Hepatocyte (in vitro differentiated cells): ENCODE measurements around the gene KRTAP5-5. TPM values are rescaled to one million over a fixed set of nuclear protein-coding genes. Genes with fewer than 3 reads are reported as not detected.

ENCODE experiments used
- DNase-seq: peaks from one replicate; pipeline ENCODE4 v3.0.0-alpha.2; 2016; ENCODE audit warnings: low spot score
- H2AFZ ChIP-seq: fragments of 200-600 bp; sonication (generic); 2 replicates; pipeline ENCODE4 v1.6.0; 2016; ENCODE audit warnings: antibody characterized with exemption, mild to moderate bottlenecking
- H3K27ac ChIP-seq: fragments of 200-600 bp; sonication (generic); 2 replicates; pipeline ENCODE4 v1.5.1; 2016; ENCODE audit warnings: mild to moderate bottlenecking
- H3K27me3 ChIP-seq: fragments of 200-600 bp; sonication (generic); 2 replicates; pipeline ENCODE4 v1.6.1; 2016
- H3K36me3 ChIP-seq: fragments of 200-600 bp; sonication (generic); replicated peaks from 2 replicates; pipeline ENCODE4 v1.5.1; 2016; ENCODE audit warnings: low read depth; ENCODE audit not compliant: insufficient read depth
- H3K4me1 ChIP-seq: fragments of 200-600 bp; sonication (generic); 2 replicates; pipeline ENCODE4 v1.5.1; 2016; ENCODE audit warnings: mild to moderate bottlenecking, moderate library complexity; ENCODE audit not compliant: insufficient read depth
- H3K4me2 ChIP-seq: fragments of 200-600 bp; sonication (generic); 2 replicates; pipeline ENCODE4 v1.6.0; 2016
- H3K4me3 ChIP-seq: fragments of 200-600 bp; sonication (generic); 2 replicates; pipeline ENCODE4 v1.5.1; 2016; ENCODE audit warnings: mild to moderate bottlenecking
- H3K79me2 ChIP-seq: fragments of 200-600 bp; sonication (generic); 2 replicates; pipeline ENCODE4 v1.6.0; 2017; ENCODE audit warnings: mild to moderate bottlenecking
- H3K9me2 ChIP-seq: fragments of 200-600 bp; sonication (generic); replicated peaks from 2 replicates; pipeline ENCODE4 v1.6.0; 2017; ENCODE audit warnings: mild to moderate bottlenecking; ENCODE audit not compliant: insufficient read depth
- H3K9me3 ChIP-seq: fragments of 200-600 bp; sonication (generic); 2 replicates; pipeline ENCODE4 v1.5.1; 2016; ENCODE audit warnings: low read depth, mild to moderate bottlenecking
- H4K20me1 ChIP-seq: fragments of 200-600 bp; sonication (generic); 2 replicates; pipeline ENCODE4 v1.6.0; 2016; ENCODE audit warnings: mild to moderate bottlenecking; ENCODE audit not compliant: insufficient read depth, poor library complexity, severe bottlenecking
- EZH2 ChIP-seq: fragments of 200-600 bp; sonication (generic); IDR thresholded peaks from 2 replicates; pipeline ENCODE4 v1.6.1; 2016; ENCODE audit warnings: antibody characterized with exemption, mild to moderate bottlenecking, borderline replicate concordance
- EZH2phosphoT487 ChIP-seq: fragments of 200-600 bp; sonication (generic); IDR thresholded peaks from one replicate; pipeline ENCODE4 v1.6.1; 2018; ENCODE audit warnings: antibody characterized with exemption, mild to moderate bottlenecking, low read depth, moderate library complexity; ENCODE audit not compliant: unreplicated experiment, severe bottlenecking
- WGBS: methylation state at CpG from one replicate; pipeline ENCODE4 v1.1.6; 2016; ENCODE audit warnings: low lambda C conversion rate; ENCODE audit errors: missing lambda C conversion rate; 5-methylcytosine and 5-hydroxymethylcytosine counted together
- polyA plus RNA-seq: library from polyadenylated mRNA; unstranded; fragments of >200 nt; fragmentation: Nextera tagmentation; extraction: Ambion mirVana; gene quantifications from 2 replicates; pipeline ENCODE4 v1.2.1, GENCODE V29; 2016
- total RNA-seq: library from RNA; depleted of rRNA; stranded (reverse); fragments of >200 nt; gene quantifications from 2 replicates; pipeline ENCODE4 v1.2.3, GENCODE V29; 2014
- TF ChIP-seq, protein P1 (sequence below): fragments of 200-600 bp; sonication (generic); IDR thresholded peaks from 2 replicates; pipeline ENCODE4 v1.5.1; 2016; ENCODE audit warnings: antibody characterized with exemption, mild to moderate bottlenecking; ENCODE audit not compliant: poor library complexity

Gene KRTAP5-5
- total and polyA plus RNA-seq, 2 experiments from 2014 or later, result 0.54 TPM; not detected in 1

DNA sequence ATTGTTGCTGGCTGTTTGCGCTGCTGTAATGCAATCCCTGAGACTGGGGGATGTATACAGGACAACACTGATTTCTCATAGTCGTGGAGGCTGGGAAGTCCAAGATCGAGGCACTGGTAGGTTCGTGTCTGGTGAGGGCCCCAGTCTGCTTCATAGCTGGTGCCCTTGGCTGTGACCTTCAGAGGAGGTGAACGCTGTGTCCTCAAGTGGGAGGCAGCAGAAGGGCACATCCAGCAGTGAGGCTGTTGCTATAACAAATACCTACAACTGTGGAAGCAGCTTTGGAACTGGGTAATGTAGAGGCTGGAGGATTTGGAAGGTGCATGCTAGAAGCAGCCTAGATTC is 21.3 kb downstream of the KRTAP5-5 start:
- H3K9me2 ChIP-seq, result no peaks in the 10 kb centered on the region
- 86% methylated on average over 5 of the region's 5 CpGs for WGBS

DNA sequence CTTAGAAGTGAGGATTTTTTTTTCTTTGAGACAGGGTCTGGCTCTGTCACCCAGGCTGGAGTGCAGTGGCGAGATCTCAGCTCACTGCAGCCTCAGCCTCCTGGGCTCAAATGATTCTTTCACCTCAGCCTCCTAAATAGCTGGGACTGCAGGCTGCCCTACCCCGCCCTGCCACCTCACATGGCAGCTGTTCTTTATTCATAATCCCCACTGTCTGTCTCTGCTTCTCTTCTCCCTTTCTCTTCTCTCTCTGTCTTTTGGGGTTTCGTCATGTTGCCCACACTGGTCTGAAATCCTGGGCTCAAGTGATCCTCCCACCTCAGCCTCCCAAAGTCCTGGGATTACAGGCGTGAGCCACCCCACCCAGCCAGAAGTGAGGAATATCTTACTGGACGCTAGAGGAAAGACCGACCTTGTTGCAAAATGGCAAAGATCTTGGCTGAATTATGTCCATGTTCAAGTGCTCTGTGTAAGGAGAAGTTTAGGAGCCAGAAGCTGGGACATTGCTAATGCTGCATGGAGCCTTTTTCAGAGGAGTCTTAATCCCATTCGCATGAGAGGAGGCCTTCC is 21.9 kb downstream of the KRTAP5-5 start:
- WGBS, result 76% methylated on average over 7 of the region's 7 CpGs
- no peak for DNase-seq
- no peak overlapping the region for H3K4me3 ChIP-seq
- H3K4me1 ChIP-seq, result peaks cover 43% of the 10 kb centered on the region
- H3K4me2 ChIP-seq, result no peak overlapping the region
- no peak overlapping the region for H2AFZ ChIP-seq
- H3K27ac ChIP-seq, result no peak overlapping the region
- no peaks in the 10 kb centered on the region for H3K9me2 ChIP-seq
- TF ChIP-seq EZH2, result no peak
- TF ChIP-seq, protein P1, sequence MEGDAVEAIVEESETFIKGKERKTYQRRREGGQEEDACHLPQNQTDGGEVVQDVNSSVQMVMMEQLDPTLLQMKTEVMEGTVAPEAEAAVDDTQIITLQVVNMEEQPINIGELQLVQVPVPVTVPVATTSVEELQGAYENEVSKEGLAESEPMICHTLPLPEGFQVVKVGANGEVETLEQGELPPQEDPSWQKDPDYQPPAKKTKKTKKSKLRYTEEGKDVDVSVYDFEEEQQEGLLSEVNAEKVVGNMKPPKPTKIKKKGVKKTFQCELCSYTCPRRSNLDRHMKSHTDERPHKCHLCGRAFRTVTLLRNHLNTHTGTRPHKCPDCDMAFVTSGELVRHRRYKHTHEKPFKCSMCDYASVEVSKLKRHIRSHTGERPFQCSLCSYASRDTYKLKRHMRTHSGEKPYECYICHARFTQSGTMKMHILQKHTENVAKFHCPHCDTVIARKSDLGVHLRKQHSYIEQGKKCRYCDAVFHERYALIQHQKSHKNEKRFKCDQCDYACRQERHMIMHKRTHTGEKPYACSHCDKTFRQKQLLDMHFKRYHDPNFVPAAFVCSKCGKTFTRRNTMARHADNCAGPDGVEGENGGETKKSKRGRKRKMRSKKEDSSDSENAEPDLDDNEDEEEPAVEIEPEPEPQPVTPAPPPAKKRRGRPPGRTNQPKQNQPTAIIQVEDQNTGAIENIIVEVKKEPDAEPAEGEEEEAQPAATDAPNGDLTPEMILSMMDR, result no peak
- TF ChIP-seq EZH2phosphoT487, result no peak
- no peaks in the 10 kb centered on the region for H3K9me3 ChIP-seq
- no peaks in the 10 kb centered on the region for H3K27me3 ChIP-seq
- H3K79me2 ChIP-seq, result no peaks in the 10 kb centered on the region
- no peaks in the 10 kb centered on the region for H3K36me3 ChIP-seq
- no peaks in the 10 kb centered on the region for H4K20me1 ChIP-seq

More for the DNA sequence above, 21.3 kb downstream of the KRTAP5-5 start:
- no peak for DNase-seq
- H3K4me3 ChIP-seq, result no peak overlapping the region
- H2AFZ ChIP-seq, result no peak overlapping the region
- TF ChIP-seq EZH2phosphoT487, result no peak
- TF ChIP-seq EZH2, result no peak
- TF ChIP-seq, protein P1, result no peak
- no peaks in the 10 kb centered on the region for H3K9me3 ChIP-seq
- peaks cover 39% of the 10 kb centered on the region for H3K4me1 ChIP-seq
- no peaks in the 10 kb centered on the region for H3K36me3 ChIP-seq
- no peaks in the 10 kb centered on the region for H3K27me3 ChIP-seq
- no peak overlapping the region for H3K4me2 ChIP-seq
- H3K27ac ChIP-seq, result no peak overlapping the region
- H4K20me1 ChIP-seq, result no peaks in the 10 kb centered on the region
- H3K79me2 ChIP-seq, result no peaks in the 10 kb centered on the region

DNA sequence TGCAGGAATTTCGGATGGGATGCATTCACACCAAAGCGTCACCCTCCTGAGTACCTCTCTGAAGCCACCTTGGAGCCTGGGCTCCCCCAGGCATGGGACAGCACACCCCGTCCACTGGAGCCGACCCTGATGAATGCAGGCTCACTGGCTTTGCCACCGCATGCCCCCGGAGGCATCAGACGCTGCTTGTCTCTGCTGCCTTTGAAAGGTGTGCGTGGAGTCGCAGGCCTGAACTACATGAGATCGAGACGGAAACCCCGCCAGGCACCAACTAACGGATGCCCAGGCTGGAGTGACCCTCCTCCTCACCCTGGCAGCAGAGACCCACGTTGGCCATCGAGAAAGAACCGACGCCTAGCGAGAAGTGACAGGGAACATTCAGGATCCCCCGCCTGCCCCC is 22.5 kb downstream of the KRTAP5-5 start:
- no peak overlapping the region for H2AFZ ChIP-seq

More for the DNA sequence above, 22.5 kb downstream of the KRTAP5-5 start:
- no peak overlapping the region for H3K4me2 ChIP-seq
- H3K27me3 ChIP-seq, result no peaks in the 10 kb centered on the region
- H3K36me3 ChIP-seq, result no peaks in the 10 kb centered on the region
- no peaks in the 10 kb centered on the region for H4K20me1 ChIP-seq
- H3K79me2 ChIP-seq, result no peaks in the 10 kb centered on the region
- H3K9me2 ChIP-seq, result no peaks in the 10 kb centered on the region
- no peaks in the 10 kb centered on the region for H3K9me3 ChIP-seq
- TF ChIP-seq, protein P1, result no peak
- no peak for TF ChIP-seq EZH2phosphoT487
- no peak for TF ChIP-seq EZH2
- H3K4me1 ChIP-seq, result peaks cover 43% of the 10 kb centered on the region
- DNase-seq, result no peak
- H3K27ac ChIP-seq, result no peak overlapping the region
- no peak overlapping the region for H3K4me3 ChIP-seq
- WGBS, result 85% methylated on average over 19 of the region's 19 CpGs
